Testis (tissue), 3 donors: ENCODE measurements around the gene PCSK2. TPM values are rescaled to one million over a fixed set of nuclear protein-coding genes. Genes with fewer than 3 reads are reported as not detected.
A peak's percentile ranks its signal among the peaks of the same experiment; 100 is the strongest.

ENCODE experiments used
- DNase-seq: peaks from one replicate; pipeline ENCODE4 v3.0.0-alpha.2; 2019
- H3K27ac ChIP-seq, 2 donors: fragments of 200-600 bp; sonication (generic); one replicate each; pipeline ENCODE4 v1.5.1; 2019
- H3K27me3 ChIP-seq: fragments of 200-600 bp; sonication (generic); one replicate; pipeline ENCODE4 v1.5.1; 2019
- H3K36me3 ChIP-seq: fragments of 200-600 bp; sonication (generic); one replicate; pipeline ENCODE4 v1.5.1; 2017; ENCODE audit warnings: low read depth; ENCODE audit errors: missing control alignments
- H3K4me1 ChIP-seq: fragments of 200-600 bp; sonication (generic); one replicate; pipeline ENCODE4 v1.5.1; 2019
- H3K4me3 ChIP-seq, 2 donors: fragments of 200-600 bp; sonication (generic); one replicate each; pipeline ENCODE4 v1.5.1; 2017 to 2019
- H3K9me3 ChIP-seq: fragments of 200-600 bp; sonication (generic); one replicate; pipeline ENCODE4 v1.5.1; 2017
- POLR2A ChIP-seq: fragments of 450-650 bp; IDR thresholded peaks from one replicate; pipeline ENCODE4 v1.6.1; 2017; ENCODE audit warnings: antibody characterized with exemption, mild to moderate bottlenecking, moderate library complexity
- WGBS, 2 donors: methylation state at CpG; one replicate each; pipeline ENCODE4 v1.1.5; 2018; 5-methylcytosine and 5-hydroxymethylcytosine counted together
- intact Hi-C: fragments of 100-400 bp; cut with DNase I; formaldehyde crosslinking; loops from one replicate; pipeline ENCODE4 v1.15.1; 2023; ENCODE audit warnings: low total_unique reads
- polyA plus RNA-seq: library from polyadenylated mRNA; stranded (reverse); fragments of 350-450 nt; fragmentation: Illumina TruSeq; extraction: RNeasy Lipid Tissue Mini Kit (QIAGEN cat#74804); gene quantifications from one replicate; pipeline ENCODE4 v1.2.3, GENCODE V29; 2014; ENCODE audit warnings: low read depth, low replicate concordance; ENCODE audit not compliant: insufficient read depth
- total RNA-seq, 2 donors: library from RNA; depleted of rRNA; stranded (reverse); fragments of >200 nt; gene quantifications; one replicate each; pipeline ENCODE4 v1.2.3, GENCODE V29; 2016
- TF ChIP-seq, protein P1 (sequence below), 3 experiments: fragments of 450-650 bp in 2 of 3; fragments of 200-600 bp in 1 of 3; sonication (generic) in 1 of 3; IDR thresholded peaks; one replicate each; pipeline ENCODE4 v1.5.1; 2016 to 2019; ENCODE audit warnings: antibody characterized with exemption in 3 of 3, mild to moderate bottlenecking in 2 of 3, moderate library complexity in 1 of 3

Gene PCSK2
- total and polyA plus RNA-seq, 3 donors from 2014 or later = 5.1 to 40.5 (median 11.7) TPM

DNA sequence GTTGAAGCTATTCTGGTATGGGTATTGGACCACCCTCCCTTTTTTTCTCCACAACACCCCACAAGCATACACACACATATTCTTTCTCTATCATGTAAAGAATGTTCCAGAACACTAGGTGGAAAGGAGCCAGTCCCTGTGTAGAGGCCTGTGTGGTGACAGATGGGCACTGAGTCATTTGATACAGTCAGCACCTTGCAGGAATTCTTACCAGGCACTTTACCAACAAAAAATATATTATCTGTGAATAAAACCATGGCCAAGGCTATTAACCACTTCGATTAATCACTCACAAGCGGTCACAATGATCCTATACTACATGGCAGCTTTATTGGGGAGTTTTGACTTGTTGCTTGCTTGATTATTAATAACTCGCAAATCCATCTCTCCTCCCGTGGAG lies 154.9 kb downstream of the PCSK2 start:
- no peaks in the 10 kb centered on the region for H3K36me3 ChIP-seq
- H3K27ac ChIP-seq = no peak overlapping the region
- DNase-seq = no peak
- no peaks in the 10 kb centered on the region for H3K4me1 ChIP-seq
- intact Hi-C loops = no loop called here
- TF ChIP-seq POLR2A = no peak
- TF ChIP-seq, protein P1, sequence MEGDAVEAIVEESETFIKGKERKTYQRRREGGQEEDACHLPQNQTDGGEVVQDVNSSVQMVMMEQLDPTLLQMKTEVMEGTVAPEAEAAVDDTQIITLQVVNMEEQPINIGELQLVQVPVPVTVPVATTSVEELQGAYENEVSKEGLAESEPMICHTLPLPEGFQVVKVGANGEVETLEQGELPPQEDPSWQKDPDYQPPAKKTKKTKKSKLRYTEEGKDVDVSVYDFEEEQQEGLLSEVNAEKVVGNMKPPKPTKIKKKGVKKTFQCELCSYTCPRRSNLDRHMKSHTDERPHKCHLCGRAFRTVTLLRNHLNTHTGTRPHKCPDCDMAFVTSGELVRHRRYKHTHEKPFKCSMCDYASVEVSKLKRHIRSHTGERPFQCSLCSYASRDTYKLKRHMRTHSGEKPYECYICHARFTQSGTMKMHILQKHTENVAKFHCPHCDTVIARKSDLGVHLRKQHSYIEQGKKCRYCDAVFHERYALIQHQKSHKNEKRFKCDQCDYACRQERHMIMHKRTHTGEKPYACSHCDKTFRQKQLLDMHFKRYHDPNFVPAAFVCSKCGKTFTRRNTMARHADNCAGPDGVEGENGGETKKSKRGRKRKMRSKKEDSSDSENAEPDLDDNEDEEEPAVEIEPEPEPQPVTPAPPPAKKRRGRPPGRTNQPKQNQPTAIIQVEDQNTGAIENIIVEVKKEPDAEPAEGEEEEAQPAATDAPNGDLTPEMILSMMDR (IDR thresholded peaks at IDR 0.05) = no peak
- 79 to 83% methylated on average over 4 of the region's 4 CpGs for WGBS, 2 donors
- H3K27me3 ChIP-seq = no peaks in the 10 kb centered on the region
- no peak overlapping the region for H3K4me3 ChIP-seq
- no peaks in the 10 kb centered on the region for H3K9me3 ChIP-seq

- TF ChIP-seq, protein P1 (IDR thresholded peaks at IDR 0.05) = no peak
- no peak for TF ChIP-seq POLR2A
- Histone ChIP-seq H3K27ac (no peak overlapping the region), H3K9me3 (no peaks in the 10 kb centered on the region), H3K4me3 (no peak overlapping the region), H3K36me3 (no peaks in the 10 kb centered on the region), H3K27me3 (no peaks in the 10 kb centered on the region), H3K4me1 (no peaks in the 10 kb centered on the region)
- intact Hi-C loops = no loop called here
- DNase-seq = no peak
Observed at GRCh38 chr20:17385798-17386197, 159.0 kb downstream of the PCSK2 start.

DNA sequence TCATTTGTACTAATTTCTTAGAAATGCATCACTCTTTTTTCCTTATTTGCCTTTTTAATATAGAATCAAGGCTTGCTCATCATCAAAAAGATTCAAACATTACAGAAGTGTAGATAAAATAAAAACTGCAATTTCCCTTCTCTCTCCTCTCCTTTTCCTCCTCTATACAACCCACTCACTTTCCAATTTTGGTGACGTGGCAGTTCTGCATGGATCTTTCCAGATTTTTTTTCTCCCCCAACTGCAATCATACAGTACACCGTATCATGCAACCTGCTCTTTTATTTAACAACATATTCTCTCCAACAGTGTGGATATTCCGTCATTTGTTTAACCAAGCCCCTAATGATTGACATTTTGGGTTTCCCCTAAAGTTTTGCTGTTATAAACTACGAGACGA lies 163.8 kb downstream of the PCSK2 start:
- no peak overlapping the region for H3K27ac ChIP-seq
- H3K9me3 ChIP-seq = no peaks in the 10 kb centered on the region
- no peaks in the 10 kb centered on the region for H3K36me3 ChIP-seq
- no peak overlapping the region for H3K4me3 ChIP-seq
- no peaks in the 10 kb centered on the region for H3K27me3 ChIP-seq
- no peak for DNase-seq
- intact Hi-C loops = no loop called here
- H3K4me1 ChIP-seq = no peaks in the 10 kb centered on the region
- 83 to 90% methylated on average over 5 of the region's 5 CpGs for WGBS, 2 donors
- no peak for TF ChIP-seq POLR2A
- TF ChIP-seq, protein P1 (IDR thresholded peaks at IDR 0.05) = no peak

GRCh38 chr20:17391127-17391771 lies 164.4 kb downstream of the PCSK2 start:
- intact Hi-C loops = no loop called here
- H3K4me3 ChIP-seq = no peak overlapping the region
- no peak for TF ChIP-seq POLR2A
- TF ChIP-seq, protein P1 (IDR thresholded peaks at IDR 0.05) = no peak
- H3K27me3 ChIP-seq = no peaks in the 10 kb centered on the region
- H3K9me3 ChIP-seq = no peaks in the 10 kb centered on the region
- no peak overlapping the region for H3K27ac ChIP-seq
- no peak for DNase-seq
- no peaks in the 10 kb centered on the region for H3K36me3 ChIP-seq
- no peaks in the 10 kb centered on the region for H3K4me1 ChIP-seq
- 65 to 74% methylated on average over 2 of the region's 2 CpGs for WGBS, 2 donors

- DNase-seq = peak; percentile 15
- TF ChIP-seq, protein P1 (IDR thresholded peaks at IDR 0.05) = no peak
- TF ChIP-seq POLR2A = no peak
- Histone ChIP-seq H3K9me3 (no peaks in the 10 kb centered on the region), H3K27me3 (no peaks in the 10 kb centered on the region), H3K4me3 (no peak overlapping the region), H3K27ac (no peak overlapping the region), H3K4me1 (no peaks in the 10 kb centered on the region), H3K36me3 (no peaks in the 10 kb centered on the region)
- 33 to 47% methylated on average over 5 of the region's 5 CpGs for WGBS, 2 donors
- intact Hi-C loops = no loop called here
Observed at GRCh38 chr20:17394411-17394810, 167.6 kb downstream of the PCSK2 start.
